Measurements from ENCODE around the gene TMC8.
"Not testable (repeated sequence)": the region's sequence is repeated elsewhere in the genome, so short reads cannot be mapped to it uniquely, and the experiment has no call there.

The TMC8 gene

GRCh38 chr17:78110363-78111015 lies 20.1 kb upstream of the TMC8 start:
- DNase-seq: no peak

GRCh38 chr17:78111016-78111726 lies 19.4 kb upstream of the TMC8 start:
- DNase-seq: no peak

- DNase-seq: no peak
These were observed 18.6 kb upstream of the TMC8 start for GRCh38 chr17:78111727-78112517.

- peak; percentile 83 for DNase-seq
These were observed 17.8 kb upstream of the TMC8 start for GRCh38 chr17:78112518-78113471.

- DNase-seq: no peak
These were observed 16.5 kb upstream of the TMC8 start for GRCh38 chr17:78113804-78114785.

- no peak for DNase-seq
These were observed 15.5 kb upstream of the TMC8 start for GRCh38 chr17:78114831-78115723.

GRCh38 chr17:78115803-78116202 lies 14.8 kb upstream of the TMC8 start:
- DNase-seq: not testable (repeated sequence)

GRCh38 chr17:78116411-78116810 lies 14.2 kb upstream of the TMC8 start:
- DNase-seq: no peak

GRCh38 chr17:78117027-78117981 lies 13.3 kb upstream of the TMC8 start:
- no peak for DNase-seq

GRCh38 chr17:78118801-78119241 lies 11.8 kb upstream of the TMC8 start:
- DNase-seq: no peak

GRCh38 chr17:78120537-78120936 lies 10.0 kb upstream of the TMC8 start:
- no peak for DNase-seq

- DNase-seq: no peak
These were observed 9.4 kb upstream of the TMC8 start for GRCh38 chr17:78120971-78121800.

GRCh38 chr17:78121801-78122215 lies 8.8 kb upstream of the TMC8 start:
- no peak for DNase-seq

- no peak for DNase-seq
These were observed 8.2 kb upstream of the TMC8 start for GRCh38 chr17:78122216-78122930.

GRCh38 chr17:78122931-78123249 lies 7.7 kb upstream of the TMC8 start:
- DNase-seq: no peak

- DNase-seq: no peak
These were observed 7.2 kb upstream of the TMC8 start for GRCh38 chr17:78123258-78123929.
